ENCODE results near the gene CASZ1. TPM values are rescaled to one million over a fixed set of nuclear protein-coding genes. Genes with fewer than 3 reads are reported as not detected.
A peak's percentile ranks its signal among the peaks of the same experiment; 100 is the strongest.

Gene CASZ1
- total and polyA plus RNA-seq, 9 of the 15 experiments (the other 6 are each of a cell fraction or from before 2014, with no cell fraction given): 0.01 to 4.0 (median 0.76) TPM; not detected in 1

DNA sequence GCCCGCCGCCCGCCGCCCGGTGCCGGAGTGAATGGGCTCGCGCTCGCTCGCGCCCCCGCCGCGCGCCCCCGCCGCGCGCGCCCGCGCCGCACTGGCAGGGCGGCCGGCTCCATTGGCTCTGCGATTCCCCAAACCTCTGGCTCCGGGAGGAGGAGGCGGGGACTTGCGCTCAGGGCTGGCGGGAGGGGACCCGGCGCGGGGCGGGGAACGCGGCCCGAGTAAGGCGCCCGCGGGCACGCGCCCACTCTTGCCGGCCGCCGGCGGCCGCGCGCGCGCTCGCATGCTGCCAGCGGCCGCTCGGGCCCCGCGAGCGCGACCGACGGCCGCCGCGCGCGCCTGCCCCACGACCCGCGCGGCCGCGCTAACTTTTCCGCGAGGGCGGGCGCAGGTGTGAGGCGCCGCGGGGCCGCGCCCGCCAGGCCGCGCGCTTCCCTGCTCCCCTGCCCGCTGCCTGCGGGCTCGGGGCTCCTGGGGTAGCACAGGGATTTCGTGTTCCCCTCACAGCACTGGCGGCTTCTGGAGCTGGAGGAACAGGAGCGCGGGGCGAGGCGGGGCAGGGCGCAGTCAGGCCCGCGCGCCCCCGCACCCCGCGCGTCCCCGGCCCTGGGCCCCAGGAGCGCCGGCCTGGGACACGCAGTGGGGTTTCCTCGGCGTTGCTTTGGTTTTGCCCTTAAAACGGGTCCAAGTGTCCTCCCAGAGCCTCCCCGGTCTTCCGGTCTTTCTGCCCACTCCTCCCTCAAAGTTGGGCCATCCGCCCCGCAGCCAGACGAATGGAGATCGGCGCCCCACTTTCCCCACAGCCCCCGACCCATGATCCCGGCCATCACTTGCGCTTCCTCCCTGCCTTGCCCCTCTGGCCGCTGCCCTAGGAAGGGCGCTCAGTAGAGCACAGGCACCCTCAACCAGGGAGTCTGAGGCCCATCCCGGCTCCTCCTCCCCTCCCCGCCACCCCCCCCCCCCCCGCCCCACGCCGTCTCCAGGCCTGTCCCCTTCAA is 101.5 kb downstream of the CASZ1 start (continued):
- TF ChIP-seq, protein P1, sequence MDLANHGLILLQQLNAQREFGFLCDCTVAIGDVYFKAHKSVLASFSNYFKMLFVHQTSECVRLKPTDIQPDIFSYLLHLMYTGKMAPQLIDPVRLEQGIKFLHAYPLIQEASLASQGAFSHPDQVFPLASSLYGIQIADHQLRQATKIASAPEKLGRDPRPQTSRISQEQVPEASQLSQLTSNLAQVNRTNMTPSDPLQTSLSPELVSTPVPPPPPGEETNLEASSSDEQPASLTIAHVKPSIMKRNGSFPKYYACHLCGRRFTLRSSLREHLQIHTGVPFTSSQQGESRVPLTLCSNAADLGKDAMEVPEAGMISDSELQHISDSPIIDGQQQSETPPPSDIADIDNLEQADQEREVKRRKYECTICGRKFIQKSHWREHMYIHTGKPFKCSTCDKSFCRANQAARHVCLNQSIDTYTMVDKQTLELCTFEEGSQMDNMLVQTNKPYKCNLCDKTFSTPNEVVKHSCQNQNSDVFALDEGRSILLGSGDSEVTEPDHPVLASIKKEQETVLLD (IDR thresholded peaks at IDR 0.05): no peak
- TF ChIP-seq GABPB2 (CRISPR knock-in tag; conservative IDR thresholded peaks at IDR 0.05): no peak
- no peak for TF ChIP-seq NFIC (IDR thresholded peaks at IDR 0.05)
- TF ChIP-seq ARID1B (IDR thresholded peaks at IDR 0.05): no peak
- TF ChIP-seq POLR2A (conservative IDR thresholded peaks at IDR 0.05): no peak
- TF ChIP-seq, protein P2, sequence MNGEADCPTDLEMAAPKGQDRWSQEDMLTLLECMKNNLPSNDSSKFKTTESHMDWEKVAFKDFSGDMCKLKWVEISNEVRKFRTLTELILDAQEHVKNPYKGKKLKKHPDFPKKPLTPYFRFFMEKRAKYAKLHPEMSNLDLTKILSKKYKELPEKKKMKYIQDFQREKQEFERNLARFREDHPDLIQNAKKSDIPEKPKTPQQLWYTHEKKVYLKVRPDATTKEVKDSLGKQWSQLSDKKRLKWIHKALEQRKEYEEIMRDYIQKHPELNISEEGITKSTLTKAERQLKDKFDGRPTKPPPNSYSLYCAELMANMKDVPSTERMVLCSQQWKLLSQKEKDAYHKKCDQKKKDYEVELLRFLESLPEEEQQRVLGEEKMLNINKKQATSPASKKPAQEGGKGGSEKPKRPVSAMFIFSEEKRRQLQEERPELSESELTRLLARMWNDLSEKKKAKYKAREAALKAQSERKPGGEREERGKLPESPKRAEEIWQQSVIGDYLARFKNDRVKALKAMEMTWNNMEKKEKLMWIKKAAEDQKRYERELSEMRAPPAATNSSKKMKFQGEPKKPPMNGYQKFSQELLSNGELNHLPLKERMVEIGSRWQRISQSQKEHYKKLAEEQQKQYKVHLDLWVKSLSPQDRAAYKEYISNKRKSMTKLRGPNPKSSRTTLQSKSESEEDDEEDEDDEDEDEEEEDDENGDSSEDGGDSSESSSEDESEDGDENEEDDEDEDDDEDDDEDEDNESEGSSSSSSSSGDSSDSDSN (IDR thresholded peaks at IDR 0.05; ENCODE audit: borderline replicate concordance in 1 of 2, low read depth in 2 of 2, low read length in 2 of 2): 0 out of 4 replicates have a peak, but pooled peaks of 1 of the 2 experiments have one; percentile 54
- TF ChIP-seq ZNF3 (CRISPR knock-in tag; IDR thresholded peaks at IDR 0.05): no peak
- TF ChIP-seq, protein P3, sequence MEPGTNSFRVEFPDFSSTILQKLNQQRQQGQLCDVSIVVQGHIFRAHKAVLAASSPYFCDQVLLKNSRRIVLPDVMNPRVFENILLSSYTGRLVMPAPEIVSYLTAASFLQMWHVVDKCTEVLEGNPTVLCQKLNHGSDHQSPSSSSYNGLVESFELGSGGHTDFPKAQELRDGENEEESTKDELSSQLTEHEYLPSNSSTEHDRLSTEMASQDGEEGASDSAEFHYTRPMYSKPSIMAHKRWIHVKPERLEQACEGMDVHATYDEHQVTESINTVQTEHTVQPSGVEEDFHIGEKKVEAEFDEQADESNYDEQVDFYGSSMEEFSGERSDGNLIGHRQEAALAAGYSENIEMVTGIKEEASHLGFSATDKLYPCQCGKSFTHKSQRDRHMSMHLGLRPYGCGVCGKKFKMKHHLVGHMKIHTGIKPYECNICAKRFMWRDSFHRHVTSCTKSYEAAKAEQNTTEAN (CRISPR knock-in tag; IDR thresholded peaks at IDR 0.05): no peak
- TF ChIP-seq ZNF239 (CRISPR knock-in tag; IDR thresholded peaks at IDR 0.05): no peak
- TF ChIP-seq ZNF146 (CRISPR knock-in tag; IDR thresholded peaks at IDR 0.05; ENCODE audit: unreplicated experiment): no peak
- TF ChIP-seq ZNF282 (CRISPR knock-in tag; IDR thresholded peaks at IDR 0.05): no peak
- no peak for TF ChIP-seq RFX7 (CRISPR knock-in tag; IDR thresholded peaks at IDR 0.05)
- 0 out of 2 replicates have a peak, but pooled peaks have one; percentile 50 for TF ChIP-seq ZNF584 (CRISPR knock-in tag; IDR thresholded peaks at IDR 0.05; ENCODE audit: low read depth)
- TF ChIP-seq, protein P4, sequence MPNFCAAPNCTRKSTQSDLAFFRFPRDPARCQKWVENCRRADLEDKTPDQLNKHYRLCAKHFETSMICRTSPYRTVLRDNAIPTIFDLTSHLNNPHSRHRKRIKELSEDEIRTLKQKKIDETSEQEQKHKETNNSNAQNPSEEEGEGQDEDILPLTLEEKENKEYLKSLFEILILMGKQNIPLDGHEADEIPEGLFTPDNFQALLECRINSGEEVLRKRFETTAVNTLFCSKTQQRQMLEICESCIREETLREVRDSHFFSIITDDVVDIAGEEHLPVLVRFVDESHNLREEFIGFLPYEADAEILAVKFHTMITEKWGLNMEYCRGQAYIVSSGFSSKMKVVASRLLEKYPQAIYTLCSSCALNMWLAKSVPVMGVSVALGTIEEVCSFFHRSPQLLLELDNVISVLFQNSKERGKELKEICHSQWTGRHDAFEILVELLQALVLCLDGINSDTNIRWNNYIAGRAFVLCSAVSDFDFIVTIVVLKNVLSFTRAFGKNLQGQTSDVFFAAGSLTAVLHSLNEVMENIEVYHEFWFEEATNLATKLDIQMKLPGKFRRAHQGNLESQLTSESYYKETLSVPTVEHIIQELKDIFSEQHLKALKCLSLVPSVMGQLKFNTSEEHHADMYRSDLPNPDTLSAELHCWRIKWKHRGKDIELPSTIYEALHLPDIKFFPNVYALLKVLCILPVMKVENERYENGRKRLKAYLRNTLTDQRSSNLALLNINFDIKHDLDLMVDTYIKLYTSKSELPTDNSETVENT (CRISPR knock-in tag; IDR thresholded peaks at IDR 0.05): no peak
- peak; percentile 58 for TF ChIP-seq RB1 (IDR thresholded peaks at IDR 0.05; ENCODE audit: low read depth)
- no peak for TF ChIP-seq DNMT1 (IDR thresholded peaks at IDR 0.05)
- TF ChIP-seq ZNF445 (CRISPR knock-in tag; IDR thresholded peaks at IDR 0.05; ENCODE audit: low read depth): no peak
- TF ChIP-seq PHTF2 (CRISPR knock-in tag; IDR thresholded peaks at IDR 0.05): no peak
- peak; percentile 41 for TF ChIP-seq HMGN3 (IDR thresholded peaks at IDR 0.05; ENCODE audit: borderline replicate concordance, extremely low read depth, insufficient read length, low read depth, low read length)
- peak; percentile 93 for TF ChIP-seq CTBP1 (IDR thresholded peaks at IDR 0.05; ENCODE audit: borderline replicate concordance)
- TF ChIP-seq MAZ (CRISPR knock-in tag; conservative IDR thresholded peaks at IDR 0.05 in 1 of 2, IDR thresholded peaks at IDR 0.05 in 1 of 2): no peak; a peak in 1 of 4 replicates
